ENCODE results near the gene BSN.

The BSN gene

DNA sequence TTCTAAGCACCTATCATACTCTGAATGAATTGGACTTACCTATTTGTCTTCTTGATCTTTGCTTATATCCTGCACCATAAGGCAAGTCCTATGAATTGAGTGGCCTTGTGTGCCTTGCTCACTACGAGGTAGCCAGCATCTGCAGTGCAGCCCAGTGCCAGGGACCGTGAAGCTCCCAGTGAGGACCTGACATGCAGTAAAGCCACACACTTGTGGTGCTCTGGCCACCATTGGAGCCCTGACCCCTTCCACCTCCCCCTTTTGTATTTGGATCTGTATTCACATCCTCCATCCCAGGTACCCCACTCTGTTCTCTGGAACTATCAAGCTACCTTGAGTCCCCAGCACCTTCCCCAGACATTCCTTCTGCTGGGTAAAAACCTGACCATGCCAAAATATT lies 52.1 kb downstream of the BSN start:
- no peak overlapping the region for H3K4me3 ChIP-seq
- intact Hi-C loops (cut with DNase I; ENCODE audit: low total_unique reads), result no loop called here
- TF ChIP-seq, protein P1, sequence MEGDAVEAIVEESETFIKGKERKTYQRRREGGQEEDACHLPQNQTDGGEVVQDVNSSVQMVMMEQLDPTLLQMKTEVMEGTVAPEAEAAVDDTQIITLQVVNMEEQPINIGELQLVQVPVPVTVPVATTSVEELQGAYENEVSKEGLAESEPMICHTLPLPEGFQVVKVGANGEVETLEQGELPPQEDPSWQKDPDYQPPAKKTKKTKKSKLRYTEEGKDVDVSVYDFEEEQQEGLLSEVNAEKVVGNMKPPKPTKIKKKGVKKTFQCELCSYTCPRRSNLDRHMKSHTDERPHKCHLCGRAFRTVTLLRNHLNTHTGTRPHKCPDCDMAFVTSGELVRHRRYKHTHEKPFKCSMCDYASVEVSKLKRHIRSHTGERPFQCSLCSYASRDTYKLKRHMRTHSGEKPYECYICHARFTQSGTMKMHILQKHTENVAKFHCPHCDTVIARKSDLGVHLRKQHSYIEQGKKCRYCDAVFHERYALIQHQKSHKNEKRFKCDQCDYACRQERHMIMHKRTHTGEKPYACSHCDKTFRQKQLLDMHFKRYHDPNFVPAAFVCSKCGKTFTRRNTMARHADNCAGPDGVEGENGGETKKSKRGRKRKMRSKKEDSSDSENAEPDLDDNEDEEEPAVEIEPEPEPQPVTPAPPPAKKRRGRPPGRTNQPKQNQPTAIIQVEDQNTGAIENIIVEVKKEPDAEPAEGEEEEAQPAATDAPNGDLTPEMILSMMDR (IDR thresholded peaks at IDR 0.05), result no peak
- no peaks in the 10 kb centered on the region for H3K9me3 ChIP-seq
- no peaks in the 10 kb centered on the region for H3K27me3 ChIP-seq
- H3K27ac ChIP-seq, result no peak overlapping the region
- H3K36me3 ChIP-seq, result no peaks in the 10 kb centered on the region
- DNase-seq, result peak in 1 of 2 donors; percentile 25
- H3K4me1 ChIP-seq, result no peaks in the 10 kb centered on the region

DNA sequence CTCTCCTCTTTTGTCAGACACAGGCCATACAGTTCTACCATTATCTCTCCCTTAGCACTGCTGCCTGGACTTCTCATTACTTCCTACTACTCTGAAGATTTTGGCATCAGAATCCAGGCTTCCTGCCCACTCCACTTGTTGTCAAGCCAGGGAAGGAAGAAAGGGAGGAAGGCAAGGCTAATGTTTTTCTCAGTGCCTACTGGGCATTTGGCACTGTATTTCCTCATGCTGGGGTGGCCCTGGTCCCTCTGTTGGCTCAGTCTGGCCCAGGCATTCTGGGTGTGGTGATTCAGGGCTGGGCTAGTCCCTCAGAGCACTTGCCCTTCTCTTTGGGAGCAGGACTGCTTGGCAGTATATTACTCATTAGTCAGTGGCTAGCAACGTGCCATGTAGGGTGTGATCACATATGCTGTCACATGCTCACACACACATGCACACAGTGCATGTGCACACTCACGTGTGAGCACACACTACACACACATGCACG lies 52.9 kb downstream of the BSN start:
- DNase-seq, result peak in 1 of 2 donors; percentile 59
- Histone ChIP-seq H3K27me3 (no peaks in the 10 kb centered on the region), H3K4me1 (no peaks in the 10 kb centered on the region), H3K27ac (no peak overlapping the region), H3K9me3 (no peaks in the 10 kb centered on the region), H3K4me3 (no peak overlapping the region), H3K36me3 (no peaks in the 10 kb centered on the region)
- TF ChIP-seq, protein P1 (IDR thresholded peaks at IDR 0.05), result no peak
- intact Hi-C loops (cut with DNase I; ENCODE audit: low total_unique reads), result no loop called here

DNA sequence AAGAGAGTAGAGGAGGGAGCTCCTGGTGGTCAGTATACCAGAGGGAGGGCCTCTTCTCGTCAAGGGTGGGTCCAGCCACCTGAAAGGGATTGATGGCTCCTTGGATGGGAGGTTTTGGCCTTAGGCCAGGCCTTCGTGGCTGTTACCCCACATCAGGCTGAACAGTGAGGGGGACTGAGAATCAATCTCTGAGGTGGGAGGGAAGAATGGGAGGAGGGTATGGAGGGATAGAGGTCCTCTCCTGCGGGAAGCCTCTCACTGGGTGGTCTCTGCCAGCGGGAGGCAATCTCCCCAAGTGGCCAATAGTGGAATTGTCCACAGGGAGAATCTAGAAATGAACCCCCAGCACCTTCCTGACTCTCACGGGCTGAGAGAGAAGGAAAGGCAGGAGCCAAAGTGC lies 53.5 kb downstream of the BSN start:
- Histone ChIP-seq H3K36me3 (no peaks in the 10 kb centered on the region), H3K9me3 (no peaks in the 10 kb centered on the region), H3K27me3 (no peaks in the 10 kb centered on the region), H3K27ac (no peak overlapping the region), H3K4me1 (no peaks in the 10 kb centered on the region), H3K4me3 (no peak overlapping the region)
- peak in 1 of 2 donors; percentile 40 for DNase-seq
- TF ChIP-seq, protein P1 (IDR thresholded peaks at IDR 0.05), result peak in 1 of 2 experiments; percentile 10
- intact Hi-C loops (cut with DNase I; ENCODE audit: low total_unique reads), result no loop called here

DNA sequence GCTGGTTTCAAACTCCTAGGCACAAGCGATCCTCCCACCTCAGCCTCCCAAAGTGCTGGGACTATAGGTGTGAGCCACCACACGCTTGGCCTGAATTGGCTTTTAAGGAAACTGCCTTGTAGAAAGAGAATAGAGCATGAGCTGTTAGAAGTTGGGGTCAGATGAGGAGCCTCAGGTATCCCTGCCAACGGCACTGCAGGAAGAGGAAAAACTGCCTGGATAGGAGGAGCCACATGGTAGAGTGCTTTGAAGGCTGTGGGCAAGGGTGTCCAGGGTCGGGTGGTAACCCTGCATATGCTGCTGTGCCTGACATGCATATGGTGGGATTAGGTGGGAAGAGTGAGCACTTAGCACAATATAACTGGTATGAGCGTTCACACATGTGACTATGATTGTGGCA lies 55.0 kb downstream of the BSN start:
- TF ChIP-seq, protein P1 (IDR thresholded peaks at IDR 0.05), result no peak
- DNase-seq, result peak in 1 of 2 donors; percentile 17
- no peaks in the 10 kb centered on the region for H3K27me3 ChIP-seq
- H3K9me3 ChIP-seq, result no peaks in the 10 kb centered on the region
- intact Hi-C loops (cut with DNase I; ENCODE audit: low total_unique reads), result no loop called here
- H3K4me1 ChIP-seq, result no peaks in the 10 kb centered on the region
- no peaks in the 10 kb centered on the region for H3K36me3 ChIP-seq
- H3K4me3 ChIP-seq, result no peak overlapping the region
- H3K27ac ChIP-seq, result no peak overlapping the region

DNA sequence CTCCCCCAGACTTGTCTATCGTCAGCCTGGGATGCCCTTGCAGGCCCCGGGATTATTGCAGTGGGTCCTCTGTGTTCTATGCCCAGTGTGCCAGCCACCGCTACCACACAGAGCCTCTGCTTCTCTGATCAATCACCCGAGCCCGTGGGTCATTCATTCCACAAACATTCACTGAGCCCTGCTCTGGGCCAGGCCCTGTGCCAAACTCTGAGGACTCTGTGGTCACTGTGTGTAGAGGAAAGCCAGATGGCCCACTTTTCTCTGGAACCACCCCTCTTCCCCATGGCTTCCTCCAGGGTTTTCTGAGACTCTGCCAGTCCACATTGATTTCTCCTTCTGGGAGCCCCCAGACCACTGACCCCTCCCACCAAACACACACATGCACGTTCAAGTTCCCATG lies 55.5 kb downstream of the BSN start:
- TF ChIP-seq, protein P1 (IDR thresholded peaks at IDR 0.05), result no peak
- DNase-seq, result peak in 1 of 2 donors; percentile 37

More for the DNA sequence above, 55.5 kb downstream of the BSN start:
- Histone ChIP-seq H3K4me3 (no peak overlapping the region), H3K27me3 (no peaks in the 10 kb centered on the region), H3K9me3 (no peaks in the 10 kb centered on the region), H3K36me3 (no peaks in the 10 kb centered on the region), H3K27ac (no peak overlapping the region), H3K4me1 (no peaks in the 10 kb centered on the region)
- intact Hi-C loops (cut with DNase I; ENCODE audit: low total_unique reads), result no loop called here

Measured in tibial artery (tissue), 4 donors.